ENCODE data around the gene PTPRM. TPM values are rescaled to one million over a fixed set of nuclear protein-coding genes. Genes with fewer than 3 reads are reported as not detected.

Gene PTPRM
- polyA plus RNA-seq, 2 of the 4 experiments (the other 2 are of a cell fraction), result 44.5 to 199 TPM

DNA sequence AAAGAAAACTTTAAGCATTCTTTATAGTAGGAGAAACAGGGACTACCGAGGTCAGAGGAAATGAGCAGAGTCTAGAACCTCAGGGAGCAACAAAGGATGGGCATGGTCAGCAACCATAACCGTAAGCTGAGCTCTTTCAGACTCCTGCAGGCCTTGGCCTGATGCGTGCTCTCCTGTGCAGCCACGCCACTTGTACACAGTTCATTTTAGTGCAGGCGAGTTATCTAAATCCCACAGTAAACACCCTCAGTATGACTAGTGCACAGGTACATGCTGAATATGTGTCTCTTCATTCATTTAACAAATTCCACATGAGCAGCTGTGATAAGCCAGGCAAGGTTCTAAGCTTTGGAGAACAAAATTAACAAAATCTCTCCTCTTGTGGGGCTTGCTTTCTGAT, 640.9 kb downstream of the PTPRM start:
- TF ChIP-seq REST (IDR thresholded peaks at IDR 0.05) (no peak), RFX5 (IDR thresholded peaks at IDR 0.05) (no peak), EHF (CRISPR knock-in tag; IDR thresholded peaks at IDR 0.05) (no peak), JUN (IDR thresholded peaks at IDR 0.05) (no peak), RARB (CRISPR knock-in tag; IDR thresholded peaks at IDR 0.05) (no peak), BHLHE40 (IDR thresholded peaks at IDR 0.05; ENCODE audit: low read depth, low read length) (no peak), MAZ (IDR thresholded peaks at IDR 0.05; ENCODE audit: borderline replicate concordance, low read depth, low read length) (no peak), RCOR1 (IDR thresholded peaks at IDR 0.05; ENCODE audit: low read depth, low read length) (no peak), ESRRA (IDR thresholded peaks at IDR 0.05; ENCODE audit: borderline replicate concordance, low read length) (no peak), SREBF2 (IDR thresholded peaks at IDR 0.05) (no peak), BCL3 (IDR thresholded peaks at IDR 0.05) (no peak), RNF2 (IDR thresholded peaks at IDR 0.05; ENCODE audit: borderline replicate concordance, low read depth) (no peak), CHD4 (IDR thresholded peaks at IDR 0.05; ENCODE audit: borderline replicate concordance) (no peak), TP53 (CRISPR knock-in tag; IDR thresholded peaks at IDR 0.05) (no peak), POLR2AphosphoS2 (conservative IDR thresholded peaks at IDR 0.05; ENCODE audit: low read length) (no peak), ELK1 (IDR thresholded peaks at IDR 0.05; ENCODE audit: low read depth, low read length) (no peak)
- TF ChIP-seq, protein P1, sequence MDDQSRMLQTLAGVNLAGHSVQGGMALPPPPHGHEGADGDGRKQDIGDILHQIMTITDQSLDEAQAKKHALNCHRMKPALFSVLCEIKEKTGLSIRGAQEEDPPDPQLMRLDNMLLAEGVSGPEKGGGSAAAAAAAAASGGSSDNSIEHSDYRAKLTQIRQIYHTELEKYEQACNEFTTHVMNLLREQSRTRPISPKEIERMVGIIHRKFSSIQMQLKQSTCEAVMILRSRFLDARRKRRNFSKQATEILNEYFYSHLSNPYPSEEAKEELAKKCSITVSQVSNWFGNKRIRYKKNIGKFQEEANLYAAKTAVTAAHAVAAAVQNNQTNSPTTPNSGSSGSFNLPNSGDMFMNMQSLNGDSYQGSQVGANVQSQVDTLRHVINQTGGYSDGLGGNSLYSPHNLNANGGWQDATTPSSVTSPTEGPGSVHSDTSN (IDR thresholded peaks at IDR 0.05), result no peak
- peaks cover 8% of the 10 kb centered on the region for H3K4me1 ChIP-seq
- no peak overlapping the region for H3K4me2 ChIP-seq
- FAIRE-seq (no peak), ATAC-seq (no peak), DNase-seq (ENCODE audit: low read depth in 1 of 2, low spot score in 1 of 2) (no peak)
- ChIA-PET POLR2A (no interaction called here), CTCF (interaction anchor here (0.6 kb wide), 1 partner anchor 641 kb away, joined by 3 read pairs; no protein-coding TSS in a partner anchor)
- 94% methylated on average over 5 of the region's 5 CpGs for WGBS (ENCODE audit: missing lambda C conversion rate)
- H3K4me3 ChIP-seq, result no peak overlapping the region
- no peak overlapping the region for H3K27ac ChIP-seq
- H3K9me3 ChIP-seq, result no peaks in the 10 kb centered on the region

GRCh38 chr18:8208716-8209115, 641.6 kb downstream of the PTPRM start:
- WGBS (ENCODE audit: missing lambda C conversion rate), result 83% methylated on average over 6 of the region's 6 CpGs

More at GRCh38 chr18:8208716-8209115, 641.6 kb downstream of the PTPRM start:
- ATAC-seq (no peak), FAIRE-seq (no peak), DNase-seq (ENCODE audit: low read depth in 1 of 2, low spot score in 1 of 2) (no peak)
- no peak overlapping the region for H3K4me2 ChIP-seq
- CTCF ChIA-PET, result no interaction called here
- no peak overlapping the region for H3K27ac ChIP-seq
- POLR2A ChIA-PET, result no interaction called here
- H3K9me3 ChIP-seq, result no peaks in the 10 kb centered on the region
- peaks cover 12% of the 10 kb centered on the region for H3K4me1 ChIP-seq
- TF ChIP-seq HOXB13 (CRISPR knock-in tag; IDR thresholded peaks at IDR 0.05; ENCODE audit: low read depth) (no peak), CBX8 (IDR thresholded peaks at IDR 0.05) (no peak), EHMT2 (IDR thresholded peaks at IDR 0.05; ENCODE audit: low read depth) (no peak), EP300 (IDR thresholded peaks at IDR 0.05) (no peak), REST (IDR thresholded peaks at IDR 0.05) (no peak), ZSCAN20 (CRISPR knock-in tag; IDR thresholded peaks at IDR 0.05) (no peak), NFE2L2 (conservative IDR thresholded peaks at IDR 0.05; ENCODE audit: low read length) (no peak), FOSL2 (IDR thresholded peaks at IDR 0.05) (no peak), FOSL2 (CRISPR knock-in tag; IDR thresholded peaks at IDR 0.05) (no peak), BCL3 (IDR thresholded peaks at IDR 0.05) (no peak), ESRRA (IDR thresholded peaks at IDR 0.05; ENCODE audit: borderline replicate concordance, low read length) (no peak)
- H3K4me3 ChIP-seq, result no peak overlapping the region
